Measurements from ENCODE around the gene TLE5.
"Not testable (repeated sequence)": the region's sequence is repeated elsewhere in the genome, so short reads cannot be mapped to it uniquely, and the experiment has no call there.

Gene TLE5

DNA sequence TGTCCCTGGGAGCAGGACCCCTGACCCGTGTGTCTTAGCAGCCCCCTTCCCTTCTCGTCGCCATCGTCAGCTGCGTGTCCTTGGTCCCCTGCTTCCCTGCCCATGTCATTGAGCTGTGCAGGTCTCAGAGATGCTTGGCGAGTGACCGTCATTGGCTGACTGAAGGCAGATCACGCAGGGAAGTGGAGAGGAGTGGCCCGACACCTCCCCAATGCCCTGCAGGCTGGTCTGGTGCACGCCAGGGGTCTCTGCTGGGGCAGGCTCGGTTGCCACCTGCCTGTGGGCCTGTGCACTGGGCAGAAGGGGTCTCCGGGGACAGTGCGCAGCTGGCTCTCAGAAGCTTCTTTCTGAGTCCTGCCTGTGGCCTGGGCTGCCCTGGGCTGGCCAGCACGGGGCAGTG lies 38.0 kb upstream of the TLE5 start:
- no peaks in the 10 kb centered on the region for H3K9me3 Mint-ChIP-seq
- CTCF ChIA-PET: interaction anchor here (1.0 kb wide), 1 partner anchor 138 kb away, joined by 4 read pairs; no protein-coding TSS in a partner anchor
- peaks cover 32% of the 10 kb centered on the region for H3K4me1 Mint-ChIP-seq
- H3K27ac Mint-ChIP-seq: no peak overlapping the region
- H3K4me3 Mint-ChIP-seq: no peak overlapping the region
- no peaks in the 10 kb centered on the region for H3K36me3 Mint-ChIP-seq
- DNase-seq: no peak
- peaks cover 88% of the 10 kb centered on the region for H3K27me3 Mint-ChIP-seq

DNA sequence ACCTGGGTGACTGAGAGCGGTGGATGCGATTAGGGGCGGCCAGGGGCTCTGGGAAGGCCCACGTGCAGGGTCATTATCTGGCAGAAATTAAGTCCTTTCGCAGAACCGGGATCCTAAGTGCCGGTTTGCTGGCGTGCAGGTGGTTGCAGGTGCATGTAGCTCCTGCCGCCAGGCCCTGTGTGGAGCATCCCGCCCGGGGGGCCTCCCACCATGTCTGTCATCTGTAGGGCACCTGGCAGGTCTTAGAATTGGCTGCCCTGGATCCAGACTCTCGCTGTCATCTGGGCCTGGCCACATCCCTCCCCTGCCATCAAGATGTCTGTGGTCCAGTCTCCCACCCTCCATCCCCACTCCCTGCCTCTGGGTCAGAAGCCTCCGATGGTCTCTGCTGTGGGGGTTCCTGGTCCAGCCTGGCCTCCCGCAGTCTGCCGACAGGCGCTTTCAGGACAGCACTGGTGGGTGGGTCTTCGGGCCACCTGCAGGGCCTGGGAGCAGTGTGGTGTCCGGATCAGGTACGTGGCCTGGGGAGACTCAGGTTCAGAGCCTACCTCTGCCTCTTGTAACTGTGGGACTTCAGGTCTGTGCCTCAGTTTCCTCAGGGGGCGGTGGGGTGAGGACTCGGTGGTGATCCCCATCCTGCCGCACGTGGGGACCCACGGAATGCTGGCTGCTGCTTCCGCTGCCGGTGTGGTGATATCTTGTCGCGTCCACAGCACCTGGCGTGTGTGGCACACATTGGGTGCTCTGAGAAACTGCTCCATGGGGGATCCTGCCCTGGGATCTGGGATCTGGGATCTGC lies 37.3 kb upstream of the TLE5 start:
- Mint-ChIP-seq H3K9me3 (no peaks in the 10 kb centered on the region), H3K27ac (no peak overlapping the region), H3K4me1 (peaks cover 37% of the 10 kb centered on the region), H3K36me3 (no peaks in the 10 kb centered on the region), H3K4me3 (no peak overlapping the region), H3K27me3 (peaks cover 95% of the 10 kb centered on the region)
- DNase-seq: no peak
- CTCF ChIA-PET: interaction anchor here (1.0 kb wide), 2 partner anchors 14 to 137 kb away, joined by 3 to 4 read pairs; no protein-coding TSS in a partner anchor

- peaks cover 90% of the 10 kb centered on the region for H3K27me3 Mint-ChIP-seq
- no peak overlapping the region for H3K27ac Mint-ChIP-seq
- CTCF ChIA-PET: interaction anchor here (1.0 to 1.3 kb wide), 2 partner anchors 10 to 13 kb away, joined by 3 to 4 read pairs; no protein-coding TSS in a partner anchor
- H3K4me1 Mint-ChIP-seq: peaks cover 31% of the 10 kb centered on the region
- DNase-seq: peak; percentile 56
- no peak overlapping the region for H3K4me3 Mint-ChIP-seq
- no peaks in the 10 kb centered on the region for H3K9me3 Mint-ChIP-seq
- no peaks in the 10 kb centered on the region for H3K36me3 Mint-ChIP-seq
Measured at GRCh38 chr19:3098515-3099346, 36.4 kb upstream of the TLE5 start.

- H3K4me1 Mint-ChIP-seq: peaks cover 29% of the 10 kb centered on the region
- H3K9me3 Mint-ChIP-seq: no peaks in the 10 kb centered on the region
- no peaks in the 10 kb centered on the region for H3K36me3 Mint-ChIP-seq
- peaks cover 92% of the 10 kb centered on the region for H3K27me3 Mint-ChIP-seq
- CTCF ChIA-PET: interaction anchor here (1.0 to 1.3 kb wide), 2 partner anchors 10 to 13 kb away, joined by 3 to 4 read pairs; no protein-coding TSS in a partner anchor
- DNase-seq: no peak
- H3K4me3 Mint-ChIP-seq: no peak overlapping the region
- no peak overlapping the region for H3K27ac Mint-ChIP-seq
Measured at GRCh38 chr19:3098141-3098514, 35.8 kb upstream of the TLE5 start.

DNA sequence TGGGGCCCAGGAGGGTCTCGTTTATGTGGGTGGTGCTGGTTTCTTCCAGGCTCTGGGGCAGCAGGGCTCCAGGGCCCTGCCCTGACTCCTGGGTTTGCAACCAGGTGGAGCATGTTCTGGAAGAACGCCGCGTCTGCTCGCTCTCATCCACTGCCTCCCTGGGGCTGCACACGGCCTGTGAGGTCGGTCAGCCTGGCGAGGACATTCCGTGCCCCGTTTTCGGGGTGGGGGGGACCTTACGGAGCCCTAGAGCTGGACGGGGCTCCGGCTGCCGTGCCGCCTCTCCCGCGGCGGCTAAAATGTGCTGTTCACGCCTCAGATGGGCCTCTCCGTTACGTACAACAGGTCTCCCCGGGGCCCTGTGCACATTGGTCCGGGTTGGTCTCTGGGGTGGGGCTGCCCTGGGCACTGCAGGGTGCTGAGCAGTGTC lies 35.2 kb upstream of the TLE5 start:
- no peak for DNase-seq
- CTCF ChIA-PET: no interaction called here
- Mint-ChIP-seq H3K27ac (no peak overlapping the region), H3K36me3 (no peaks in the 10 kb centered on the region), H3K4me3 (no peak overlapping the region), H3K9me3 (no peaks in the 10 kb centered on the region), H3K4me1 (peaks cover 29% of the 10 kb centered on the region), H3K27me3 (peaks cover 95% of the 10 kb centered on the region)

DNA sequence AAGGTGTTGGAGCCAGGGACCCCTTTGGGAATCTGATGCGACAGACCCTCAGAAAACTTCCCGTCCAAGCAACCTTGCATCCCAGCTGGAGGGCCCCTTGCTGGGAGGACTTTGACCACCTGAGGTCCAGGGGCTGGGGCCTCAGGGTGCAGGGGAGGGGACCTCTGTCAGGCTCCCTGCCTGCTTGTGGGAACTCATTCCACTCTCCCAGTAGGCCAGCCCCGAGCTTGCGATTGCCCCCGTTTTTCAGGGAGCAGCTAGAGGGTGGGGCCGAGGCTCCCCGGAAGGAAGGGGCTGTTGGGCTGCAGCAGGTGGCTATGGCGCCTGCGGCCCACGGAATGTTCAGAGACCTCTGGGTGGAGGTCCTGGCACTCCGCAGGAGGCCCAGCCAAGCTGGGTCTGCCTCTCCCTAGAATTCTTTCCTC lies 34.6 kb upstream of the TLE5 start:
- DNase-seq: no peak
- Mint-ChIP-seq H3K27me3 (peaks cover 95% of the 10 kb centered on the region), H3K27ac (no peak overlapping the region), H3K4me1 (peaks cover 29% of the 10 kb centered on the region), H3K4me3 (no peak overlapping the region), H3K36me3 (no peaks in the 10 kb centered on the region), H3K9me3 (no peaks in the 10 kb centered on the region)
- CTCF ChIA-PET: interaction anchor here (0.9 to 1.6 kb wide), 3 partner anchors 12 to 67 kb away, joined by 3 to 5 read pairs (median 3); no protein-coding TSS in a partner anchor

GRCh38 chr19:3096267-3096901 lies 34.1 kb upstream of the TLE5 start:
- no peaks in the 10 kb centered on the region for H3K9me3 Mint-ChIP-seq
- peaks cover 29% of the 10 kb centered on the region for H3K4me1 Mint-ChIP-seq
- no peak overlapping the region for H3K27ac Mint-ChIP-seq
- DNase-seq: no peak
- H3K36me3 Mint-ChIP-seq: no peaks in the 10 kb centered on the region
- H3K27me3 Mint-ChIP-seq: peaks cover 95% of the 10 kb centered on the region
- no peak overlapping the region for H3K4me3 Mint-ChIP-seq
- CTCF ChIA-PET: interaction anchor here (0.9 to 1.6 kb wide), 3 partner anchors 12 to 67 kb away, joined by 3 to 5 read pairs (median 3); no protein-coding TSS in a partner anchor

- DNase-seq: peak; percentile 68
- Mint-ChIP-seq H3K27me3 (peaks cover 92% of the 10 kb centered on the region), H3K27ac (no peak overlapping the region)
Measured at GRCh38 chr19:3095441-3096191, 33.3 kb upstream of the TLE5 start.

DNA sequence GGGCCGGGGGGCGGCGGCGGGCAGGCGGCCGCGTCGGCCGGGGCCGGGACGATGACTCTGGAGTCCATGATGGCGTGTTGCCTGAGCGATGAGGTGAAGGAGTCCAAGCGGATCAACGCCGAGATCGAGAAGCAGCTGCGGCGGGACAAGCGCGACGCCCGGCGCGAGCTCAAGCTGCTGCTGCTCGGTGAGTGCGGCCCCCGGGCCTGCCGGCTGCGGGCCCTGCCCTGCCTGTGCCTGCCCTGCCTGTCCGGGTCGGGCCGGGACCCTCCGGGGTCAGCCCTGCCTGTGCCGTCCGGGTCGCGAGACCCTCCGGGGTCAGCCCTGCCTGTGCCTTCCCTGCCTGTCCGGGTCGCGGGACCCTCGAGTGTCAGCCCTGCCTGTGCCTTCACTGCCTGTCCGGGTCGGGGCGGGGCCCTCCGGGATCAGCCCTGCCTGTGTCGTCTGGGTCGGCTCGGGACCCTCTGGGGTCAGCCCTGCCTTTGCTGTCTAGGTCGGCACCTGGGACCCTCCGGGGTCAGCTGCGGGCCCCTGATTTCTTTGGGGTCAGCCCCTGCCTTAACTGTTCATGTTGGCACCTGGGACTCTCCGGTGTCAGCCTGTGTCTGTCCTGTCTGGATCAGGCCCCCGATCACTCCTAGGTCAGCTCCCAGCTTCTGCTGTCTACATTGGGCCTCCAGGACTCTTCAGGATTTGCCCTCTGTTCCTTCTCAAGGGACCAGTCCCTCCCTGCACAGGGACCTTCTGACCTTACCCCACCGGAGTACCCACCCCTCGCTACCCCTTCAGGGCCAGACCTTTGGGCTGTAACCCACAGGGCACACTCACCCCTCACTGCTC lies 32.5 kb upstream of the TLE5 start:
- CTCF ChIA-PET: interaction anchor here (1.6 kb wide), 1 partner anchor 9 kb away, joined by 10 read pairs; no protein-coding TSS in a partner anchor
- peaks cover 29% of the 10 kb centered on the region for H3K4me1 Mint-ChIP-seq
- no peaks in the 10 kb centered on the region for H3K9me3 Mint-ChIP-seq
- H3K27me3 Mint-ChIP-seq: peaks cover 92% of the 10 kb centered on the region
- peak overlapping the region; percentile 65 for H3K4me3 Mint-ChIP-seq
- H3K27ac Mint-ChIP-seq: no peak overlapping the region
- peak; percentile 47 for DNase-seq
- H3K36me3 Mint-ChIP-seq: no peaks in the 10 kb centered on the region

More at GRCh38 chr19:3095441-3096191, 33.3 kb upstream of the TLE5 start:
- peaks cover 29% of the 10 kb centered on the region for H3K4me1 Mint-ChIP-seq
- H3K36me3 Mint-ChIP-seq: no peaks in the 10 kb centered on the region
- peak overlapping the region; percentile 65 for H3K4me3 Mint-ChIP-seq
- no peaks in the 10 kb centered on the region for H3K9me3 Mint-ChIP-seq
- CTCF ChIA-PET: interaction anchor here (0.9 to 1.6 kb wide), 3 partner anchors 9 to 68 kb away, joined by 3 to 10 read pairs (median 5); no protein-coding TSS in a partner anchor

- CTCF ChIA-PET: interaction anchor here (2.2 kb wide), 1 partner anchor 14 kb away, joined by 7 read pairs; no protein-coding TSS in a partner anchor
- not testable (repeated sequence) for H3K4me3 Mint-ChIP-seq, DNase-seq, H3K4me1 Mint-ChIP-seq, H3K9me3 Mint-ChIP-seq, H3K36me3 Mint-ChIP-seq, H3K27ac Mint-ChIP-seq
- H3K27me3 Mint-ChIP-seq: peaks cover 63% of the 10 kb centered on the region
Measured at GRCh38 chr19:3089299-3089855, 27.1 kb upstream of the TLE5 start.

GRCh38 chr19:3087769-3088168 lies 25.5 kb upstream of the TLE5 start:
- no peak for DNase-seq
- Mint-ChIP-seq H3K27ac (no peak overlapping the region), H3K4me3 (no peak overlapping the region), H3K4me1 (no peaks in the 10 kb centered on the region), H3K36me3 (no peaks in the 10 kb centered on the region), H3K9me3 (no peaks in the 10 kb centered on the region), H3K27me3 (peaks cover 51% of the 10 kb centered on the region)
- CTCF ChIA-PET: interaction anchor here (0.8 to 2.2 kb wide), 3 partner anchors 16 to 27 kb away, joined by 3 to 7 read pairs (median 3); no protein-coding TSS in a partner anchor

- no peak overlapping the region for H3K27ac Mint-ChIP-seq
- H3K9me3 Mint-ChIP-seq: no peaks in the 10 kb centered on the region
- H3K4me3 Mint-ChIP-seq: no peak overlapping the region
- CTCF ChIA-PET: interaction anchor here (1.6 to 2.0 kb wide), 3 partner anchors 9 to 19 kb away, joined by 3 to 5 read pairs (median 4); no protein-coding TSS in a partner anchor
- no peaks in the 10 kb centered on the region for H3K36me3 Mint-ChIP-seq
- DNase-seq: no peak
- no peaks in the 10 kb centered on the region for H3K4me1 Mint-ChIP-seq
- peaks cover 33% of the 10 kb centered on the region for H3K27me3 Mint-ChIP-seq
Measured at GRCh38 chr19:3084943-3085342, 22.6 kb upstream of the TLE5 start.
